ENCODE measurements around the gene PXN.

Gene PXN

DNA sequence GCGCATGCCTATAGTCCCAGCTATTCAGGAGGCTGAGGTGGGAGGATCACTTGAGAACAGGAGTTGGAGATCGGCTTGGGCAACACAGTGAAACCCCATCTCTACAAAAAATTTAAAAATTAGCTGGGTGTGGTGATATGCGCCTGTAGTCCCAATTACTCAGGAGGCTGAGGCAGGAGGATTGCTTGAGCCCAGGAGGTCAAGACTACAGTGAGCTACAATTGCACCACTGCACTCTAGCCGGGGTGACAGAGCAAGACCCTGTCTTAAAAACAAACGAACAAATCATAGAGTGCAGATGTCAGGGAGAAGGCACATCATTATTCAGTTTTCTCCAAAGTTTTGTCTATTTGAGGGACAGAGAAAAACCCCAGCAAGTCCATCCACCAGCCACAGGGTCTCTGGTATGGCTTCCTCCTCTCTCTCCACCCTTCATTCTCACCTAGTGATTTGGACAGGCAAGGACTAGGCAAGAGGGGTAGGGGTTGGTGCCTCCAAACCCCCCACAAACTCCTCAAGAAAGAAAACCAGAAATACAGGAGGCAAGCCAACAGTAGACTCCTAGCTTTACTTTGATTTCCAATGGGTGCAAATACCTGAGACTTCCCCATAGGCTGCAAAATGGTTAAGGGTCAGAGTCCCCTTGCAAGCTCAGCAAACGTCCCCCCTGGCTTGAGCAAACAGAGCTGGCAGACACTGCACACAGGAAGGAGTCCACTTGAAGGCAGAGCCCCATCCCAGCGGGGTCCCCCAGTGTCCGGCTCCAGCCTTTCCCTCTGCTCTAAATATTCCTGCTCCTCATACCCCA is 38.1 kb downstream of the PXN start:
- TF ChIP-seq GATA3 (IDR thresholded peaks at IDR 0.05; ENCODE audit: low read depth, low read length) (no peak), GATA2 (IDR thresholded peaks at IDR 0.05; ENCODE audit: low read depth, low read length) (no peak)

DNA sequence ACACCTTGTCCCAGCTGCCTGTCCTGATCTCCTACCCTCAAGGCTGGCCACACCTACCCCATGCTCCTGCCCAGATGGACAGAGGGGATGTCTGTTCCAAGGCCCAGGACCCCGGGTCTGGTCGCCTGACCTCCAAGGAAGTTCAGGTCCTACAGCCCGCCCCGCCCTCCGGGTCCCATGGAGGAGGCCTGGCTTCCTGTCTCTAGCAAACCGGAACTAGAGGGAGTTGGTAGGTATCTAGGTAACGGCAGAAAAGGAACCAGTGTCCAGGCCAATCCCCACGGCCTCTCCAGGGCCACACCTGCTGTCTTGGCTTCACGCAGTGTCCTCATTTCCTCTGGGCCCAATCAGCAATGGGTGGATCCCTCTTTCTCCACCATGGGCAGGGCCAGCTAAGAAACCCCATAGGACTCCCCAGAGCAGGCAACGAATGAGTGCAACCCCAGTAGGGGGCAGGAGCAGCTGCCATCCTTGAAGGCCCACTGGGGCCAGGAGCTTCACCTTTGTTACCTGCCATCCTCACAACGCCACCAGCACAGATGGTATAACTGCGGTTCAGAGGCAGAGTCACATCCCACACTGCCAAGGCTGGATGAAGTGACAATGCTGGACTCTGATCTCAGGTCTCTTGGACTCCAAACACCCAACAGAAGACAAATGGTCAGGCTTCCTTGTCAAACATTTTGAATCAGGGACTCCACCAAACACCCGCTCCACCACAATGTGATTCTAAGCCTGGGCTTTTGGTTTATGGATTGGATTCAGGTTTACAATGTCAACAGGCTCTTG is 39.5 kb downstream of the PXN start:
- TF ChIP-seq GATA3 (IDR thresholded peaks at IDR 0.05; ENCODE audit: low read depth, low read length) = no peak
- TF ChIP-seq GATA2 (IDR thresholded peaks at IDR 0.05; ENCODE audit: low read depth, low read length) = no peak

DNA sequence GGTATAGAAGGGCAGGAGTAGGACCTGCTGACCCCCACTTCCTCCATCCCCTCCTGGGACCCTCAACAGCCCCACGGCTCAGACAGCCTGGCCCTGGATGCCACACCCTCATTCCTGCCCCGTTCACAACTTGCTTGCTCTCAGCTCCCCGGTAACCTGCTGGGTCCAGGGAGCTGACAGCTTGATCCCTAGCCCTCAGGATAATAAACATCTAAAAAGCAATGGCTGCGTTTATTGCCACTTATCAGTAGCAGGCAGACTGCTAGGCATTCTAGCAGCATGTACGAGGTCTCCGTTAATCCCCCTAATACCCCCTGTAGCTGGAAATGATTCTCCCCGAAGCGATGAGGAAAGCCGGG is 40.4 kb downstream of the PXN start:
- TF ChIP-seq GATA2 (IDR thresholded peaks at IDR 0.05; ENCODE audit: low read depth, low read length) (no peak), GATA3 (IDR thresholded peaks at IDR 0.05; ENCODE audit: low read depth, low read length) (no peak)

DNA sequence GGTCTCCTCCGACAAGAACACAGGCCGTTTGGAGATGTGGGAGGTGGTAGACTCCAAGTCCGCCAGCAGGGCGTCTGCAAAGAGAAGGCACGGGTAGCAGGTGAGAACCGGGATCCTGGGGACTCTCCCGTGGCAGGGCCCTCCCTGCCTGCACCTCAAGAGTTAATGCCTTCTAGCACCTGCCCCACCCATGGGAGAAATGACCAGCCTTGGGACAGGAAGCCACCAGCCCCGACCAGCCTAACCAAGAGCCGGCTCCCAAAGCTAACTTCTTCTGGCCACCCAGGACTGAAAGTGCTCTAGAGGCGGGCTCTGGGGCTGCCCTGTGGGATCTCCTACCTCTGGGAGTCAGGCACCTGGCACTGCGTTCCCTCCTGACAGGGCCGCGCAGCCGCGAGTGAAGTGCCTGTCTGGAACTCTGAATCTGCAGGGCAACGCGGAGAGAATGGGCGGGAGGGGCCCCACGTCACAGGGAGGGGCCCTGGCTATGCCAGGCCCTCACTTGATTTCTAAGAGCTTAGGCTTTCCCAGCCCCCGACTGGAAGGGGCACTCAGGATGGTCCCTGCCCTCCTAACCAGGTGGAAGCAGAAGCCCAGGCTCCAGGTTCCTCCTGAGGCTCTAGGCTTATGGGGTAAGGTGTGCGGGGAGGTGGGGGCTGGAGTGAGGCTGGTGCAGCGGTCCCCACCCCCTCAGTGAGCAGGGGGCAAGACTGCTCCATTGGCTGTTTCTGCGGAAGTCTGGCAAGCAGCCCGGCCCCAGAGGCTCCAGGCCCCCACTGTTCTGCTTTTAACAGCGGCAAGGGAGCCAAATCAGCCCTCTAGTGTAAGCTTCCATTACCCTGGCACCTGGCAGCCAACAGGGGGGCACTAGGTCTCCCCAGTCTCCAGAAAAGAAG is 41.0 kb downstream of the PXN start:
- TF ChIP-seq GATA3 (IDR thresholded peaks at IDR 0.05; ENCODE audit: low read depth, low read length) = no peak
- TF ChIP-seq GATA2 (IDR thresholded peaks at IDR 0.05; ENCODE audit: low read depth, low read length) = no peak

DNA sequence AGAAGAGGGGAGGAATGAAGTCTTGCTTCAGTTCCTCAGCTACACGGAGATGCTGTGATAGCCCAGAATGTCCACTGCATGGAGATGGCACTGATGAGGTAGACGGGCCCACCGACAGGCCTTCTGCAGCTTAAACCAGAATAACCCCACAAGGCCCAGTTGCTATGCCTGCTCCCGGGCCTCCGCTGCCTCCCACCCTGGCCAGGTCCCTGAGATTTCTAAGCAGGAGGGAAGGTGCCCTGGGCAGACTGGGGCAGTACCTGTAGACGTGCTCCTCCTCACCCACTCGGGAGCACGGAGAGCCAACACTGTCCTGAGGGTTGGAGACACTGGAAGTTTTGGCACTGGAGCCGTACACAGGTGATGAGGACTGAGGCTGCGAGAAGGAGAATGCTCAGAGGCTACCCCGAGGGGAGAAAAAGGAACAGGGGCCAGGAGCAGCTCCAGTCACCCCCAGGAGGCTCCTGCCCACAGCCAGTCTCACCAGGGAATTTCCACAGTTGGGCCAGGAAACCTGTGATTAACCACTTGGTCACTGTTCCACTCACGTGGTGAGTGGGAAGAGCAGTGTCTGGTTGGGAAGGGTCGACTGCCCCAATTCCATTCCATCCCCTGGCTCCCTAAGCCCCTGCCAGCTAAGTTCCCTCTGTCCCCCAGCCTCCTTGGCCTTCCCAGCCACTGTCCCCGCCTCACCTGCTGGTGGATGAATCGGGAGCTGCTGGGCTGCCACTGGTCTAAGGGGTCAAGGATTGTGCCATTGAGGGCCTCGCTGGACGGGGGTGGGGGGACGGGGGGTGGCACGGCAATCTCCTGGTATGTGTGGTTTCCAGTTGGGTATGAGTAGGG is 41.8 kb downstream of the PXN start:
- no peak for TF ChIP-seq GATA2 (IDR thresholded peaks at IDR 0.05; ENCODE audit: low read depth, low read length)
- no peak for TF ChIP-seq GATA3 (IDR thresholded peaks at IDR 0.05; ENCODE audit: low read depth, low read length)

DNA sequence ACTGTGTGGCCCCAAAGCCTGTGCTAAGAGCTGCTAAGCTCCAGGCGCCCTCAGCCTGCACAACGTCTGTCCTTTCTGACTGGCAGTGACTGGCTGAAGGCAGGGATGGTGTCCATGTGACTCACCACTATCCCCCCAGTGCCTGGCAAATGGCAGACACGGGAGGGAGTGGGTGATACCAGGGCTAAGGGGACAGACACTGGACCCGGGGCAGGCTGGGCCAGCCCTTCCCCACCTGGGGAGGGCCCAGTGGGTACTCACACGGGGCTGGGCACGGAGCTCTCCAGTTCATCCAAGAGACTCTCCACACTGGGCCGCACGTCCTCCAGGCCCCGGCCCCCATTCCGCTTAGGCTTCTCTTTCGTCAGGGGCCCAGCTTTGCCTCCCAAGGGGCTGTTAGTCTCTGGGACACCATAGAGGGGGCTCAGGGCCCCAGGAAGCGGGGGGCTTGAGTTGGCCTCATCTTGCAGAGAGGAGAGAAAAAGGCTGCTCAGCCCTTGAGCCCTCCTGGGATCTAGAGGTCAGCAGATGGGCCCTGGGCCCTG is 43.2 kb downstream of the PXN start:
- no peak for TF ChIP-seq GATA3 (IDR thresholded peaks at IDR 0.05; ENCODE audit: low read depth, low read length)
- no peak for TF ChIP-seq GATA2 (IDR thresholded peaks at IDR 0.05; ENCODE audit: low read depth, low read length)

DNA sequence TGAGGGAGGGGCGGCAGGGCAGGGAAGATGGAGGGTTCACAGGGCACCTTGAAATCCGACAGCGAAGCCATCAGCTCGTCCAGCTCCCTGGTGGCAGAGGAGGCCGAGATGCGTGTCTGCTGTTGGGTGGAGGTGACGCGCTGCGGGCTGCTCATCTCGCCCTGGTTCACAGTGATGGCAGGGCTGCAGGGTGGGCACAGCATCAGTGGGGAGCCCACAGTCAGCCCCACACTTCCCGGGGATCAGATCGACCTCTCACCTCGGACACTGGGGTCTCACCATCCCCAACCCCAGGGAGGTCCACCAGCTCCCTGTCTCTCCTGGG is 44.0 kb downstream of the PXN start:
- TF ChIP-seq GATA2 (IDR thresholded peaks at IDR 0.05; ENCODE audit: low read depth, low read length) (no peak), GATA3 (IDR thresholded peaks at IDR 0.05; ENCODE audit: low read depth, low read length) (no peak)

DNA sequence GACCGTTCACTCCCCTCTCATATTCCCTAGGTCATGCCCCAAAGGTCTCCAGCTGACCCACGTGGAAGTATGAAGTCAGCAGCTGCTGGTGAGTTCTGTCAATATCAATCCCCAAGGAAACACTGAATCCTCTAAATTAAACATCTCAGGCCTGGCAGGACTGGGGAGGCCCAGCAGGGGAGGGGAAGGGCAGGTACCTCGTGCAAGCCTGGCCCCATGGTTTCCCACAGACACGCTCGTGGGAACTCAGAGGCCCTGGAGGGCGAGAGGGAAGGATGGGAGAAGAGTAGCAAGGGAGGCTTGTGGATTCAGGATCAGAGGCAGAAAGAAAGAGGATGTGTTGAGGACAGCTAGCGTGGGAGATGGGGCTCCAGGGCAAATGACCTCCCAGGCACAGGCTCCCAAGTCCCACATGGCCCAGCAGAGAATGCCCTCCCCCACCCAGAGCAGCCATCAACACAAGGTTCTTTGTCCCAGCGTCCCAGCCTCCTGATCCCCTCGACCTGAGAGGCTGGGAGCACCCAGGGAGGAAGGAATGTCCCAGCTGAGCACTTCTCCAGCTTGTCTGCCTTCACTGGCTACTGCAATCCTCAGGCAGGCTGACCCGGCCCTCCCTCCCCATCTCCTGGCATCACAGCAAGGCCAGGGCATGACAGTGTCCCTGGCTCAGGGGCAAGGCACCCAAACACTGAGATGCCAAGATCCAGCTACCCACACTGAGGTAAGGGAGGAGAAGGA is 44.5 kb downstream of the PXN start:
- TF ChIP-seq GATA3 (IDR thresholded peaks at IDR 0.05; ENCODE audit: low read depth, low read length) (no peak), GATA2 (IDR thresholded peaks at IDR 0.05; ENCODE audit: low read depth, low read length) (no peak)

DNA sequence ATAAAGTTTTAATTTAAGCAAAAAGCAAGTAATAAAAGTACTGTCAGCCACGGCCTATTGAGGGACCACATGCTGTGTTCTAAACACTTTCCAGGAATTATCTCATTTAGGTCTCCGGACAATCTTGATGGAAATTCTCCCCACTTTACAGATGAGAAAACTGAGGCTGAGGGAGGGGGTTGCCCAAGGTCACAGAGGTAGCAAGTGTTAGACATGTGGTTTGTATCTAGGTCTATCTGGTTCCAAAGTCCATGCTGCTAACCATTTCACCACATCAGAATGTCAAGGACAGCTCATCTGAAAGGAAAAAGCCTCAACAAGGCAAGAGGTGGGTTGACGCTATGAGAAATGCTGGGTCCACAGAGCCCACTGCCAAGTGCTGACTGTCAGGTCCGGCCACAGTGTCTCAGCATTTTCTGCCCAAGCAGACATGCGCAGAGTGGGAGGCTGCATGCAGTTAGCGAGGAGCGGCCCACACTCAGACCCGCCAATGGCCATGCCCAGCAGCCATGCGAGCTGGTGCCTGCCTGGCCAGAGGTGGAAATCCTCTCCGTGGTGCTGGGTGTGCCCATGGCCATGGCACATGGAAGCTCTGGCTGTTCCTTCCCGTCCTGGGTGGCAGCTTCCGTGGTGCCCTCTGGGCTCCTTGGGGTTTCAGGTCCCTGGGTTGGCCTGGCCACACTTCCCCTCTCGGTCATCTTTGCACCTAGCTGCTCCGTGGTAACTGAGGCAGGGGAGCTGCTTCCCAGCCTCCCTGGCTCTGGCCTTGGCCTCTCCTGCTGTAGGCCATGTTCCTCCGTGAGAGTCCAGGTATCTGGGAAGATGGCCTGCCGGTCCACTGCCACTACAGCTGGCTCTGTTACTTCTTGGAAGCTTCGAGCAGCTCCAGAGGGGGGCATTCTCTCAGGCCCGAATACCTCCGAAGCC is 46.6 kb downstream of the PXN start:
- no peak for TF ChIP-seq GATA2 (IDR thresholded peaks at IDR 0.05; ENCODE audit: low read depth, low read length)
- no peak for TF ChIP-seq GATA3 (IDR thresholded peaks at IDR 0.05; ENCODE audit: low read depth, low read length)

DNA sequence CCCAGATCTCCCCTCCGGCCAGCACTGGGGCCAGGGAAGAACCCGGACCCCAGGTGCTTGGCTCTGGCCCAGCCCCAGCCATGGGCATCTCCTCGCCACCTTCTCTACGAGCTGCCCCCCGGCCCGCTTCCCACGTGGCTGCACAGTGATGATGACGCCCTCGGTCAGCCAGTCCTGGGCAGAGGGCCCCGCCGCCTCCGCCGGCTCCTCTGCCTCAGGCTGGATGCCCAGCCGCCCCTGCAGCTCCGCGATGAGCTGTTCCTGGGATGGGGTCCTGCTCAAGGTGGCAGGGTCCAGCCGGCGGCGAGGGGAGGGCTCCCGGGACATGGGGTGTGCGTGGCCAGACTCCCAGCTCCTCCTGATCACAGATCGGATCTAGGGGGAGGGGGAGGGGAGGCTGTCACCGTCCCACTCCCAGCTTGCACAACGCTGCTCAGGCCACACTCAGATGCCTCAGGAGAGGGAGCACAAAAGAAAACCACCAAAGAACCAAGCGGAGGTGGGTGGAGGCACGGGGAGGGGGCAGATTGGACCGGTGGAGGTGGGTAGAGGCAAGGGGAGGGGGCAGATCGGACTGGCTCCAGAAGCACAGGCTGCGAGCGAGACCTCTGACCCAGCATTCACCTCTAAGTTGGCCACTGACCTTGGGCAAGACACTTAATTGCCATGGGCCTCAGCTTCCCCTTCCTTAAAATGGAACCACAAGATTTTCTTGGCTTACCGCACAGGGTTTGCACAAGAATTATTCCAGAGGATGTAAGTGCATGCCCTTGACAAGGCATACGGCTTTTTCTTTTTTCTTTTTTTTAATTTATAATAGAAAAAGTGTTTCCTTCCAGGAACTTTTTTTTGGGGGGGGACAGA is 48.6 kb downstream of the PXN start:
- TF ChIP-seq GATA2 (IDR thresholded peaks at IDR 0.05; ENCODE audit: low read depth, low read length) (peak; percentile 69), GATA3 (IDR thresholded peaks at IDR 0.05; ENCODE audit: low read depth, low read length) (no peak)

Measured in SH-SY5Y (cell line).